ENCODE results near the gene DYNC1I1.

DYNC1I1 gene

GRCh38 chr7:95865716-95866371, 93.5 kb downstream of the DYNC1I1 start:
- DNase-seq, result no peak

GRCh38 chr7:95867309-95867708, 95.0 kb downstream of the DYNC1I1 start:
- no peak for DNase-seq

GRCh38 chr7:95871075-95871848, 98.9 kb downstream of the DYNC1I1 start:
- DNase-seq, result peak; percentile 60

GRCh38 chr7:95871896-95872295, 99.5 kb downstream of the DYNC1I1 start:
- no peak for DNase-seq

GRCh38 chr7:95874129-95874528, 101.8 kb downstream of the DYNC1I1 start:
- DNase-seq, result no peak

- no peak for DNase-seq
Observed at GRCh38 chr7:95874541-95875265, 102.3 kb downstream of the DYNC1I1 start.

- DNase-seq, result no peak
Observed at GRCh38 chr7:95875519-95875918, 103.2 kb downstream of the DYNC1I1 start.

GRCh38 chr7:95878677-95879076, 106.3 kb downstream of the DYNC1I1 start:
- DNase-seq, result no peak

GRCh38 chr7:95881597-95881996, 109.2 kb downstream of the DYNC1I1 start:
- DNase-seq, result no peak

- DNase-seq, result no peak
Observed at GRCh38 chr7:95883217-95883616, 110.9 kb downstream of the DYNC1I1 start.

- DNase-seq, result no peak
Observed at GRCh38 chr7:95886501-95887090, 114.2 kb downstream of the DYNC1I1 start.

GRCh38 chr7:95893484-95893883, 121.1 kb downstream of the DYNC1I1 start:
- no peak for DNase-seq

- DNase-seq, result no peak
Observed at GRCh38 chr7:95897557-95898251, 125.3 kb downstream of the DYNC1I1 start.

GRCh38 chr7:95899919-95900513, 127.7 kb downstream of the DYNC1I1 start:
- DNase-seq, result no peak

GRCh38 chr7:95901006-95901405, 128.7 kb downstream of the DYNC1I1 start:
- DNase-seq, result no peak

- no peak for DNase-seq
Observed at GRCh38 chr7:95904099-95904498, 131.7 kb downstream of the DYNC1I1 start.

GRCh38 chr7:95905167-95905566, 132.8 kb downstream of the DYNC1I1 start:
- DNase-seq, result no peak

GRCh38 chr7:95906851-95907250, 134.5 kb downstream of the DYNC1I1 start:
- peak; percentile 56 for DNase-seq

GRCh38 chr7:95907337-95907736, 135.0 kb downstream of the DYNC1I1 start:
- DNase-seq, result peak; percentile 50

GRCh38 chr7:95908499-95908898, 136.1 kb downstream of the DYNC1I1 start:
- DNase-seq, result no peak

- peak; percentile 59 for DNase-seq
Observed at GRCh38 chr7:95910341-95910740, 138.0 kb downstream of the DYNC1I1 start.

GRCh38 chr7:95915731-95916130, 143.4 kb downstream of the DYNC1I1 start:
- no peak for DNase-seq
